Measurements from ENCODE around the gene SELENOK.
A peak's percentile ranks its signal among the peaks of the same experiment; 100 is the strongest.
"Not testable (repeated sequence)": the region's sequence is repeated elsewhere in the genome, so short reads cannot be mapped to it uniquely, and the experiment has no call there.

SELENOK gene

DNA sequence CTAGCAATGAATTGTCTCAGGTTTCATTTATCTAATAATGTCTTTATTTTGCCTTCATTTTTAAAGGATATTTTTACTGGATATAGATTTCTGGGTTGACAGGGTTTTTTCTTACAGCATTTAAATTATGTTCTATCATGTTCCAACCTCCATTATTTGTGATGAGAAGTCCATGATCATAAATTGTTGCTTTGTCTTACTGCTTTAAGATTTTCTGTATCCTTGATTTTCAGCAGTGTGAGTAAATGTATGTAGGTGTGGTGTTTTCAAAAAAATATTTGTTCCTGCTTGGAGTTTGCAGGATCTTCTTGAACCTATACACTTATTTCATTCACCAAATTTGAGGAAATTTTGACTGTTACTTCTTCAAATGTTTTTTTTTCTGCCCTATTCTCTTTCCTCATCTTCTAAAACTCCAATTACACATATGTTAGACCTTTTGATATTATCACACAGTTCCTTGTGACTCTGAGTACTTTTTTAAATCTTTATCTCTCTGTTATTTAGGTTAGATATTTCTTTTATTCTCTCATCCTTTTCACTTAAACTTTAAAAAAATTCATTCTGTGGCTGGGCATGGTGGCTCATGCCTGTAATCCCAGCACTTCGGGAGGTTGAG, 43.7 kb upstream of the SELENOK start:
- Histone ChIP-seq H3K27me3 (ENCODE audit: insufficient read depth, insufficient read length) (no peaks in the 10 kb centered on the region), H3K36me3 (ENCODE audit: insufficient read depth, insufficient read length, low read length) (no peaks in the 10 kb centered on the region), H3K4me3 (ENCODE audit: insufficient read length, low read depth) (no peak overlapping the region), H3K9me3 (ENCODE audit: insufficient read depth, low read length) (peaks cover 6% of the 10 kb centered on the region; the same call in 1 of the 2 replicates), H3K9ac (ENCODE audit: insufficient read length, low read depth) (no peak overlapping the region), H3K4me1 (ENCODE audit: insufficient read depth, insufficient read length) (no peaks in the 10 kb centered on the region)
- TF ChIP-seq YY1 (IDR thresholded peaks at IDR 0.05; ENCODE audit: insufficient read depth, insufficient read length) (no peak), ZNF274 (IDR thresholded peaks at IDR 0.05; ENCODE audit: low read depth, low read length) (no peak)
- no peak for DNase-seq (ENCODE audit: low read depth, low spot score)

- not testable (repeated sequence) for DNase-seq (ENCODE audit: low read depth, low spot score); H3K27me3 ChIP-seq (ENCODE audit: insufficient read depth, insufficient read length); H3K4me1 ChIP-seq (ENCODE audit: insufficient read depth, insufficient read length); H3K36me3 ChIP-seq (ENCODE audit: insufficient read depth, insufficient read length, low read length)
- TF ChIP-seq YY1 (IDR thresholded peaks at IDR 0.05; ENCODE audit: insufficient read depth, insufficient read length), result peak; percentile 45
- H3K9ac ChIP-seq (ENCODE audit: insufficient read length, low read depth), result peak overlapping the region; percentile 50
- peak overlapping the region; percentile 27 for H3K4me3 ChIP-seq (ENCODE audit: insufficient read length, low read depth)
- H3K9me3 ChIP-seq (ENCODE audit: insufficient read depth, low read length), result peaks cover 11% of the 10 kb centered on the region; the same call in 1 of the 2 replicates
Observed at GRCh38 chr3:53927208-53927872, 35.7 kb upstream of the SELENOK start.

GRCh38 chr3:53921296-53921695, 29.6 kb upstream of the SELENOK start:
- no peak for DNase-seq (ENCODE audit: low read depth, low spot score)
- TF ChIP-seq YY1 (IDR thresholded peaks at IDR 0.05; ENCODE audit: insufficient read depth, insufficient read length) (no peak), SUZ12 (IDR thresholded peaks at IDR 0.05; ENCODE audit: extremely low read depth, insufficient read depth, insufficient read length) (no peak), ZNF274 (IDR thresholded peaks at IDR 0.05; ENCODE audit: low read depth, low read length) (no peak)
- Histone ChIP-seq H3K9ac (ENCODE audit: insufficient read length, low read depth) (no peak overlapping the region), H3K4me3 (ENCODE audit: insufficient read length, low read depth) (no peak overlapping the region), H3K36me3 (ENCODE audit: insufficient read depth, insufficient read length, low read length) (no peaks in the 10 kb centered on the region), H3K27me3 (ENCODE audit: insufficient read depth, insufficient read length) (no peaks in the 10 kb centered on the region), H3K4me1 (ENCODE audit: insufficient read depth, insufficient read length) (no peaks in the 10 kb centered on the region), H3K9me3 (ENCODE audit: insufficient read depth, low read length) (peaks cover 25% of the 10 kb centered on the region)

DNA sequence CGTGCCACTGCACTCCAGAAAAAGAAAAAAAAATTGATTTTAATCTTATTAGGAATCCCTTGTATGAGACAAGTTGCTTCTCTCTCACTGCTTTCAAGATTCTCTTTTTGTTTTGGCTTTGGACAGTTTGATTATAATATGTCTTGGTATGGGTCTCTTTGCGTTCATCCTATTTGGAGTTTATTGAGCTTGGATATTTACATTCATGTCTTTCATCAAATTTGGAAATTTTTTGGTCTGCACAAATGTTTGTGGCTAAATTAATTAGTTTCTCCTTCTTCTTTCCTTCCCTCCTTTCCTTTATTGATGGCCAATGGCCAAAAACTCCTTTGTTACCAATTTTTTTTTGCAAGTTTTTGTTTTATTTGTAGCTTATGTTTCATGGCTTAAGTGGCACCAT, 28.1 kb upstream of the SELENOK start:
- no peak overlapping the region for H3K4me3 ChIP-seq (ENCODE audit: insufficient read length, low read depth)
- no peaks in the 10 kb centered on the region for H3K36me3 ChIP-seq (ENCODE audit: insufficient read depth, insufficient read length, low read length)
- no peaks in the 10 kb centered on the region for H3K4me1 ChIP-seq (ENCODE audit: insufficient read depth, insufficient read length)
- no peaks in the 10 kb centered on the region for H3K27me3 ChIP-seq (ENCODE audit: insufficient read depth, insufficient read length)
- no peak overlapping the region for H3K9ac ChIP-seq (ENCODE audit: insufficient read length, low read depth)
- no peak for TF ChIP-seq ZNF274 (IDR thresholded peaks at IDR 0.05; ENCODE audit: low read depth, low read length)
- TF ChIP-seq YY1 (IDR thresholded peaks at IDR 0.05; ENCODE audit: insufficient read depth, insufficient read length), result no peak
- no peak for TF ChIP-seq SUZ12 (IDR thresholded peaks at IDR 0.05; ENCODE audit: extremely low read depth, insufficient read depth, insufficient read length)
- no peak for DNase-seq (ENCODE audit: low read depth, low spot score)
- H3K9me3 ChIP-seq (ENCODE audit: insufficient read depth, low read length), result peaks cover 25% of the 10 kb centered on the region

DNA sequence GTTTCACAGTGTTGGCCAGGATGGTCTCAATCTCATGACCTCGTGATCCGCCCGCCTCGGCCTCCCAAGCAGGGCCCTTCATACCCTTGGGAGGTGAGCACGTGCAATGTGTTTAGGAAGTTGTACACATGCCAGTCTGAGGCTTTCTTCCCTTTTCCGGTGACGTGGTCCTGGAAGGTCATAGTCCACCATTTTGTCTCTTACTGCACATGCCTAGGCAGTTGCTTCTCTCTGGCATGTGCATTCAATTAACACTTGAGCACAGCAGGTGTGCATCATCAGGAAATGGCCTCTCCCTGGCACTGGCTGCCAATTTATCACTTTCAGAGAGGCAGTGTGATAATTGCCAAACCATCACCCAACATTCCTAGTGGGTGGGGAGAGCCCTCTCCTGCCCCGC, 21.7 kb upstream of the SELENOK start:
- peaks cover 2% of the 10 kb centered on the region; the same call in 1 of the 2 replicates for H3K9me3 ChIP-seq (ENCODE audit: insufficient read depth, low read length)
- no peak for DNase-seq (ENCODE audit: low read depth, low spot score)
- H3K4me3 ChIP-seq (ENCODE audit: insufficient read length, low read depth), result no peak overlapping the region
- H3K36me3 ChIP-seq (ENCODE audit: insufficient read depth, insufficient read length, low read length), result no peaks in the 10 kb centered on the region
- no peaks in the 10 kb centered on the region for H3K4me1 ChIP-seq (ENCODE audit: insufficient read depth, insufficient read length)
- H3K27me3 ChIP-seq (ENCODE audit: insufficient read depth, insufficient read length), result no peaks in the 10 kb centered on the region
- no peak overlapping the region for H3K9ac ChIP-seq (ENCODE audit: insufficient read length, low read depth)
- TF ChIP-seq YY1 (IDR thresholded peaks at IDR 0.05; ENCODE audit: insufficient read depth, insufficient read length), result no peak
- no peak for TF ChIP-seq ZNF274 (IDR thresholded peaks at IDR 0.05; ENCODE audit: low read depth, low read length)
- no peak for TF ChIP-seq SUZ12 (IDR thresholded peaks at IDR 0.05; ENCODE audit: extremely low read depth, insufficient read depth, insufficient read length)

GRCh38 chr3:53902711-53903110, 11.1 kb upstream of the SELENOK start:
- Histone ChIP-seq H3K4me3 (ENCODE audit: insufficient read length, low read depth) (no peak overlapping the region), H3K4me1 (ENCODE audit: insufficient read depth, insufficient read length) (no peaks in the 10 kb centered on the region), H3K9ac (ENCODE audit: insufficient read length, low read depth) (no peak overlapping the region), H3K9me3 (ENCODE audit: insufficient read depth, low read length) (no peaks in the 10 kb centered on the region), H3K27me3 (ENCODE audit: insufficient read depth, insufficient read length) (no peaks in the 10 kb centered on the region), H3K36me3 (ENCODE audit: insufficient read depth, insufficient read length, low read length) (no peaks in the 10 kb centered on the region)
- TF ChIP-seq ZNF274 (IDR thresholded peaks at IDR 0.05; ENCODE audit: low read depth, low read length), result no peak
- TF ChIP-seq SUZ12 (IDR thresholded peaks at IDR 0.05; ENCODE audit: extremely low read depth, insufficient read depth, insufficient read length), result no peak
- TF ChIP-seq YY1 (IDR thresholded peaks at IDR 0.05; ENCODE audit: insufficient read depth, insufficient read length), result no peak
- DNase-seq (ENCODE audit: low read depth, low spot score), result no peak

GRCh38 chr3:53902067-53902466, 10.4 kb upstream of the SELENOK start:
- Histone ChIP-seq H3K4me3 (ENCODE audit: insufficient read length, low read depth) (no peak overlapping the region), H3K9ac (ENCODE audit: insufficient read length, low read depth) (no peak overlapping the region), H3K9me3 (ENCODE audit: insufficient read depth, low read length) (no peaks in the 10 kb centered on the region), H3K36me3 (ENCODE audit: insufficient read depth, insufficient read length, low read length) (no peaks in the 10 kb centered on the region), H3K4me1 (ENCODE audit: insufficient read depth, insufficient read length) (no peaks in the 10 kb centered on the region), H3K27me3 (ENCODE audit: insufficient read depth, insufficient read length) (no peaks in the 10 kb centered on the region)
- TF ChIP-seq ZNF274 (IDR thresholded peaks at IDR 0.05; ENCODE audit: low read depth, low read length) (no peak), SUZ12 (IDR thresholded peaks at IDR 0.05; ENCODE audit: extremely low read depth, insufficient read depth, insufficient read length) (no peak), YY1 (IDR thresholded peaks at IDR 0.05; ENCODE audit: insufficient read depth, insufficient read length) (no peak)
- DNase-seq (ENCODE audit: low read depth, low spot score), result no peak
